SK-N-SH (cell line): Measurements from ENCODE around the gene PKD2L1. TPM values are rescaled to one million over a fixed set of nuclear protein-coding genes. Genes with fewer than 3 reads are reported as not detected.
A peak's percentile ranks its signal among the peaks of the same experiment; 100 is the strongest.

Source experiments
- CTCF ChIA-PET: fragments of 300-600, 350-600 bp; formaldehyde crosslinking; extraction: SDS; loops from one replicate; lab custom pipeline; 2021; lab: Yijun Ruan, JAX
- POLR2A ChIA-PET: fragments of 350-600 bp; sonication (Branson Sonifier 250); formaldehyde crosslinking; extraction: SDS; loops from one replicate; lab custom pipeline; 2020; ENCODE audit warnings: antibody characterized with exemption, inconsistent platforms; lab: Yijun Ruan, JAX
- DNase-seq: peaks from one replicate; pipeline ENCODE4 v3.0.0; 2012
- H2AFZ ChIP-seq: fragments of 200-600 bp; sonication (generic); 2 replicates; pipeline ENCODE4 v1.8.1; 2016; ENCODE audit warnings: antibody characterized with exemption, mild to moderate bottlenecking, low read depth
- H3F3A ChIP-seq: fragments of 200-600 bp; sonication (generic); replicated peaks from 2 replicates; pipeline ENCODE3; 2016; ENCODE audit warnings: antibody characterized with exemption, mild to moderate bottlenecking; ENCODE audit not compliant: insufficient read depth
- H3K27ac ChIP-seq, 2 experiments: fragments of 200-500 bp in 1 of 2; fragments of 200-600 bp in 1 of 2; sonication (Bioruptor generic) in 1 of 2; sonication (generic), shearing (Covaris generic) in 1 of 2; 2 replicates each; pipeline versions ENCODE4 v1.5.1 to v1.6.1; 2014 to 2016; ENCODE audit warnings: low read depth in 2 of 2, inconsistent platforms in 1 of 2, low read length in 1 of 2, mild to moderate bottlenecking in 1 of 2, mixed read lengths in 1 of 2
- H3K27me3 ChIP-seq: fragments of 200-600 bp; sonication (generic), shearing (Covaris generic); 2 replicates; pipeline ENCODE4 v1.6.1; 2016; ENCODE audit warnings: mixed run types; ENCODE audit not compliant: insufficient read depth
- H3K36me3 ChIP-seq, 2 experiments: fragments of 200-500 bp in 1 of 2; fragments of 200-600 bp in 1 of 2; sonication (Bioruptor generic) in 1 of 2; sonication (generic) in 1 of 2; replicated peaks in 1 of 2; 2 replicates each; pipeline versions ENCODE3 to v1.5.1; 2014 to 2016; ENCODE audit warnings: low read length in 1 of 2, mild to moderate bottlenecking in 1 of 2; ENCODE audit not compliant: insufficient read depth in 2 of 2, control insufficient read depth in 1 of 2
- H3K4me1 ChIP-seq, 2 experiments: fragments of 200-500 bp in 1 of 2; fragments of 200-600 bp in 1 of 2; sonication (Bioruptor generic) in 1 of 2; sonication (generic), shearing (Covaris generic) in 1 of 2; 2 replicates each; pipeline versions ENCODE4 v1.5.1 to v1.6.1; 2014 to 2016; ENCODE audit warnings: low read depth in 1 of 2, low read length in 1 of 2, mixed run types in 1 of 2; ENCODE audit not compliant: insufficient read depth in 2 of 2, control insufficient read depth in 1 of 2
- H3K4me2 ChIP-seq: fragments of 200-600 bp; sonication (generic), shearing (Covaris generic); 2 replicates; pipeline ENCODE4 v1.6.1; 2017; ENCODE audit warnings: mixed run types
- H3K4me3 ChIP-seq, 2 experiments: fragments of 200-500 bp in 1 of 2; fragments of 200-600 bp in 1 of 2; sonication (Bioruptor generic) in 1 of 2; sonication (generic), shearing (Covaris generic) in 1 of 2; 2 replicates each; pipeline versions ENCODE4 v1.5.1 to v1.8.1; 2014 to 2016; ENCODE audit warnings: low read depth in 2 of 2, inconsistent platforms in 1 of 2, low read length in 1 of 2, mild to moderate bottlenecking in 1 of 2, mixed read lengths in 1 of 2, moderate library complexity in 1 of 2
- H3K79me2 ChIP-seq: fragments of 200-600 bp; sonication (generic); 2 replicates; pipeline ENCODE4 v1.8.1; 2017; ENCODE audit warnings: mild to moderate bottlenecking; ENCODE audit not compliant: insufficient read depth
- H3K9ac ChIP-seq: fragments of 200-600 bp; sonication (generic); 2 replicates; pipeline ENCODE4 v1.6.1; 2017; ENCODE audit warnings: mixed run types
- H3K9me2 ChIP-seq: fragments of 200-600 bp; sonication (generic); 2 replicates; pipeline ENCODE4 v1.6.1; 2017; ENCODE audit warnings: mixed run types
- H3K9me3 ChIP-seq: fragments of 200-600 bp; sonication (generic); 2 replicates; pipeline ENCODE4 v1.6.1; 2017; ENCODE audit warnings: mixed run types, mild to moderate bottlenecking, moderate library complexity
- H4K20me1 ChIP-seq: fragments of 200-600 bp; sonication (generic); 2 replicates; pipeline ENCODE4 v1.6.1; 2017; ENCODE audit warnings: mild to moderate bottlenecking, mixed run types; ENCODE audit not compliant: insufficient read depth
- ELF1 ChIP-seq: IDR thresholded peaks from 2 replicates; pipeline ENCODE4 v1.4.0; 2012
- EP300 ChIP-seq, 2 experiments: IDR thresholded peaks; 2 replicates each; pipeline versions ENCODE4 v1.4.0 to v1.6.1; 2012; ENCODE audit warnings: borderline replicate concordance in 1 of 2, low read depth in 1 of 2, low read length in 1 of 2
- FOSL2 ChIP-seq: IDR thresholded peaks from 2 replicates; pipeline ENCODE4 v1.4.0; 2012; ENCODE audit warnings: low read depth, mild to moderate bottlenecking, moderate library complexity, borderline replicate concordance
- GABPA ChIP-seq: IDR thresholded peaks from 2 replicates; pipeline ENCODE4 v1.4.0; 2012; ENCODE audit warnings: low read depth, mild to moderate bottlenecking
- JUND ChIP-seq: IDR thresholded peaks from 2 replicates; pipeline ENCODE4 v1.4.0; 2012
- MEF2A ChIP-seq: IDR thresholded peaks from 2 replicates; pipeline ENCODE4 v1.4.0; 2012; ENCODE audit warnings: low read depth, borderline replicate concordance
- POLR2AphosphoS5 ChIP-seq: IDR thresholded peaks from 2 replicates; pipeline ENCODE4 v1.6.1; 2012; ENCODE audit warnings: low read depth, low read length
- RAD21 ChIP-seq: IDR thresholded peaks from 2 replicates; pipeline ENCODE4 v1.6.1; 2012; ENCODE audit warnings: mild to moderate bottlenecking, low read length
- REST ChIP-seq: IDR thresholded peaks from 2 replicates; pipeline ENCODE4 v1.6.1; 2012; ENCODE audit warnings: mild to moderate bottlenecking, low read depth, low read length, moderate library complexity
- RXRA ChIP-seq: IDR thresholded peaks from 2 replicates; pipeline ENCODE4 v1.4.0; 2012; ENCODE audit warnings: low read depth, mild to moderate bottlenecking, borderline replicate concordance
- SIN3A ChIP-seq: IDR thresholded peaks from 2 replicates; pipeline ENCODE4 v1.6.1; 2012; ENCODE audit warnings: low read depth, mild to moderate bottlenecking, low read length, moderate library complexity, borderline replicate concordance
- SMC3 ChIP-seq: IDR thresholded peaks from 2 replicates; pipeline ENCODE4 v1.6.1; 2012; ENCODE audit warnings: low read depth, low read length, improper control_type of control experiment
- TEAD4 ChIP-seq: IDR thresholded peaks from 2 replicates; pipeline ENCODE4 v1.4.0; 2012; ENCODE audit warnings: mild to moderate bottlenecking, borderline replicate concordance; ENCODE audit not compliant: insufficient read depth
- YY1 ChIP-seq: IDR thresholded peaks from 2 replicates; pipeline ENCODE4 v1.4.0; 2012; ENCODE audit warnings: low read depth, mild to moderate bottlenecking
- WGBS: methylation state at CpG from one replicate; pipeline ENCODE4 v1.1.6; 2017; ENCODE audit warnings: low lambda C conversion rate; 5-methylcytosine and 5-hydroxymethylcytosine counted together
- polyA plus RNA-seq, 3 experiments: library from polyadenylated mRNA; depleted of rRNA; stranded (reverse); fragments of >200 nt; gene quantifications; 2 replicates each; pipeline ENCODE4 v1.2.3, GENCODE V29; 2012
- TF ChIP-seq, protein P1 (sequence below): IDR thresholded peaks from 2 replicates; pipeline ENCODE4 v1.4.0; 2012; ENCODE audit warnings: low read depth, borderline replicate concordance

Gene PKD2L1
- polyA plus RNA-seq, 1 of the 3 experiments (the other 2 are of a cell fraction): not detected

DNA sequence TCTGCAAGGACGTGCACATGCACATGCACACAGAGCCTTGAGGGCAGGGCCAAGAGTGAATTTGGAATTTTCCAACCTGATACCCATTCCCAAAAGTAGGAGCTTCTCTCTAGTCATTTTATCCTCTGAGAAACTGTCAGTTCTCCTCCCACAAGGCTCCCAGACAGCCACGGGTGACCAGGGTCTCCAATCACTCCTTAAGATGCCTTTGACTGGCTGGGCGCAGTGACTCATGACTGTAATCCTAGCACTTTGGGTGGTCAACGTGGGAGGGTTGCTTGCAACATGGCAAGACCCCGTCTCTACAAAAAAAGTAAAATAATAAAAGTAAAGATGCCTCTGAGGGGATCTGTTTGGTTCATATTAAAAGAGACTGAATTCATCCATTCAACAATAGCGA lies 30.2 kb upstream of the PKD2L1 start:
- CTCF ChIA-PET: interaction anchor here (1.0 to 2.7 kb wide), 5 partner anchors 11 to 158 kb away, joined by 3 to 14 read pairs (median 4); partner anchors contain the start of gene SCD
- Histone ChIP-seq H3K79me2 (no peaks in the 10 kb centered on the region), H3K4me1 (peaks cover 20 to 61% of the 10 kb centered on the region in 2 experiments), H3K27me3 (no peaks in the 10 kb centered on the region), H2AFZ (no peak overlapping the region), H4K20me1 (no peaks in the 10 kb centered on the region), H3F3A (peaks cover 9% of the 10 kb centered on the region), H3K9ac (no peak overlapping the region), H3K36me3 (peaks cover 8 to 46% of the 10 kb centered on the region in 2 experiments), H3K4me2 (no peak overlapping the region), H3K4me3 (no peak overlapping the region), H3K9me2 (no peaks in the 10 kb centered on the region), H3K9me3 (no peaks in the 10 kb centered on the region), H3K27ac (peak overlapping the region in 1 of 2 experiments; percentile 76; a peak in 2 of 4 replicates)
- WGBS: 74% methylated on average over 5 of the region's 6 CpGs
- TF ChIP-seq FOSL2 (no peak), RAD21 (no peak), TEAD4 (no peak), REST (no peak), MEF2A (no peak), YY1 (no peak), JUND (no peak), POLR2AphosphoS5 (no peak), EP300 (IDR thresholded peaks at IDR 0.05; ENCODE audit: borderline replicate concordance in 1 of 2, low read depth in 1 of 2, low read length in 1 of 2) (no peak), GABPA (no peak), RXRA (no peak), SIN3A (no peak), ELF1 (no peak), SMC3 (no peak)
- TF ChIP-seq, protein P1, sequence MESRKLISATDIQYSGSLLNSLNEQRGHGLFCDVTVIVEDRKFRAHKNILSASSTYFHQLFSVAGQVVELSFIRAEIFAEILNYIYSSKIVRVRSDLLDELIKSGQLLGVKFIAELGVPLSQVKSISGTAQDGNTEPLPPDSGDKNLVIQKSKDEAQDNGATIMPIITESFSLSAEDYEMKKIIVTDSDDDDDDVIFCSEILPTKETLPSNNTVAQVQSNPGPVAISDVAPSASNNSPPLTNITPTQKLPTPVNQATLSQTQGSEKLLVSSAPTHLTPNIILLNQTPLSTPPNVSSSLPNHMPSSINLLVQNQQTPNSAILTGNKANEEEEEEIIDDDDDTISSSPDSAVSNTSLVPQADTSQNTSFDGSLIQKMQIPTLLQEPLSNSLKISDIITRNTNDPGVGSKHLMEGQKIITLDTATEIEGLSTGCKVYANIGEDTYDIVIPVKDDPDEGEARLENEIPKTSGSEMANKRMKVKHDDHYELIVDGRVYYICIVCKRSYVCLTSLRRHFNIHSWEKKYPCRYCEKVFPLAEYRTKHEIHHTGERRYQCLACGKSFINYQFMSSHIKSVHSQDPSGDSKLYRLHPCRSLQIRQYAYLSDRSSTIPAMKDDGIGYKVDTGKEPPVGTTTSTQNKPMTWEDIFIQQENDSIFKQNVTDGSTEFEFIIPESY: no peak
- DNase-seq: no peak
- POLR2A ChIA-PET: interaction anchor here (0.7 to 2.1 kb wide), 4 partner anchors 10 to 14 kb away, joined by 3 to 15 read pairs (median 8); partner anchors contain the start of gene SCD
